Measurements from ENCODE around the gene SMIM12.
A peak's percentile ranks its signal among the peaks of the same experiment; 100 is the strongest.

The SMIM12 gene, protein sequence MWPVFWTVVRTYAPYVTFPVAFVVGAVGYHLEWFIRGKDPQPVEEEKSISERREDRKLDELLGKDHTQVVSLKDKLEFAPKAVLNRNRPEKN

DNA sequence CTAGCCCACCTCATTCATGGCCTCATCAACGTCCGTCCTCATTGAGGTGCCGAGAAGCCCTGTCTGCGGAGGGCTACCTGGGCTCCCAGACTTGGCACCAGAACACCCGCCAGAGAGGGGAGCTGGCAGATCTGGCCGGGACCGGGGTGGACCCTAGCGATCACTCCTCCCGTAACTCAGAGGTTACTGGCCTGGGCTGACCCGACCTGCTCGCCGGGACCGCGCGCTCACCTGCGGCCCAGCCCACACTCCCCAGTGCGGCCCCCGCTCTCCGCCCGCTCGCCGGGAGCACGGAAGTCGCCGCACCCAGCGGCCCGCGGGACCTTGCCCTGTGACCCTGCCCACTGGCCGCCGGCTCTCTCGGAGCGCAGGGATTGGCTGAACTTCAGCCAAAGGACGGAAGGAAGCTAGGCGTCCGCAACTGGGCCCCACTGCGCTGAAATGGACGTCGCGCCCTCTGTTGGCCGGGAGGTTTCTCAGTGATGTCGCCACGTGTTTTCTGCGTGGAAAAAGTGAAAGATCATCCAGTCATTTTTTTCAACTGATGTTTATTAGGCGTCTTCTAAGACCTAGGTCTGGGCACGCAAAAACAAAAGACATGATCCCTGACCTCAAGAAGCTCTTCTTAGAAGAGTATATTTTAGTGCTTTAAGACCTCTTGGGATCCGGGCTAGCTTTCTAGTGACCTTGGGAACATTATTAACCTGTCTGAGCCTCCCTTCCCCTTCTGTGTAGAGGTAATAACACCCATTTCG lies at the start of gene SMIM12:
TSS of gene SMIM12 (minus strand) at position 304 of the 755 bp plus-strand sequence. CDS start 3,772 bp downstream, outside the sequence.
- DNase-seq (ENCODE audit: low read depth) = peak; percentile 83

DNA sequence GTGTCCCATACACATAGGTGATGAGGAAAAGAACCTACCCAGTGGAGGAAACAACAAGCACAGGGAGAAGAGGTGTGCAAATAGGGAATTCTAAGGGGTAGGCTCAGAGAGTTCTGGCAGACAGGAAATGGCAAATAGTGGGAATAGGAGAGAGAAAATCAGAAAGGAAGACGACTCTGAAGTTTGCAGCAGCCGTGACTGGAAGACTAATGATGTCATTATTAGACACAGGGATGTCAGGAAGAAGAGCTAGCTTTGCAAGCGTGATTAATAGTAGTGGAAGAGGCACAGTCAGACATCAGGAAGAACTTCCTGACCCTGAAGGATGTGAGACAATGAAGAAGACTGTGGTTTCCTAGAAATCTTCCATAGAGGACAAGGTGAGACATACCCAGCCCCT lies 48.8 kb upstream of the SMIM12 start:
- no peak for DNase-seq (ENCODE audit: low read depth)

DNA sequence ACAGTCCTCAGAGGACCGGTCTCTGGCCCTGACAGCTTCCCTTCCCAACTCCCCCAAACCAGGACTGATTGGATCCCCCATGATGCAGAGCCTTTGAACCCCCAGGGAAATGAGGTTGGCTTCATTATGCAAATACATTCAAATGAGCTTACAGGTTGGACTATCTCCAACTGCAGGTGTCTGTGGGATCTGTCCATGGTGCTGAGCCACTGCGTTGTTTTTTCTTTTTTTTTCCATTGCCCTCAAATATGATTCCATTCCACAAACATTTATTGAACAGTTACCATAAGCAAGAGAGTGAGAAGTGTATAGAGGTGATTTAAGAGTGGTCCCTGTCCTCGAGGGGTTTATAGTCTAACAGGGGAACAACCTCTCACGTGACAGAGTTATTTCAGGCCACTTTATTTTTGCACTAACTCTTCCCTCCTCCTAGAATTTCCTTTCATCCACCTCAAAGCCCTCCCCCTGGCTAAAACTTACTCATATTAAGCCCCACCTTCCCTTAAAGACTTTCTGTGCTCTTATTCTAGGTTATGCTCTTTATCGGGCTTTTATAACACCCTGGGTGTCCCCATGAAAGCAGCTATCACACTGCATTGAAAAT lies 48.0 kb upstream of the SMIM12 start:
- no peak for DNase-seq (ENCODE audit: low read depth)

DNA sequence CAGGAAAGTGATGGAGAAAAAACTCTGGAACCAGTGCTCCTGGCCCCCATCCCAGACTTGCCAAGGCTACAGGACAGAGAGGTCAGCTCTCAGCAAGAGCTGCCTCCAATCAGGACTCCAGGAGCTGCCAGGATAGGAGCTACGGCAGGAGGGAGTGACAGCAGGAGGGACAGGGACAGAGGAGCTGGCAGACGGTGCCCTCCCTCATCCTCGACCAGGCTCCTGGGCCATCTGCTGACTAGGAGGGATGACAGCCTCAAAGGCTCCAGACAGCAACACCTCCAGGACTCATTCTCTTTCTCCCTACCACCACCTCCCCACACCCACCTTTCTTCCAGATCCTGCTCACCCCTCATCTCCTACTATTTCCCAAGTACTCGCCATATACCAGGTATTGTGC lies 47.2 kb upstream of the SMIM12 start:
- no peak for DNase-seq (ENCODE audit: low read depth)

DNA sequence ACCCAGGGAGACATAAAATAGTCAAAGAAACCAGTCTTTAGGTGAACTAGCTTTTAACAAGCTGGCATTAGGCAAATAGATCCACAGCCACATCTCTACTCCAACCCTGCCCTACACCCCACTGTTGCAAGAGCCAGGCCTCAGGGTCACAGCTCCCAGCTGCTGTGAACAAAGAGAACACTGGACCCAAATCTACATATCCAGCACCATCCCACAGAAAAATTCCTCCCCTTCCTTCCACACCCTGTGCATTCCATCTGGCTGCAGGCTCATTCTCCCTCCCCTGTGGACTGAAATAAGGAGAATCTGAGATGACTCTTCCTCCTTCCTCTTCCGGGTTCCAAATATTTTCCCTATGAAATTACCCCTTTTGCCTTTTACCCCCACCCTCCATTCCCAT lies 46.7 kb upstream of the SMIM12 start:
- no peak for DNase-seq (ENCODE audit: low read depth)

DNA sequence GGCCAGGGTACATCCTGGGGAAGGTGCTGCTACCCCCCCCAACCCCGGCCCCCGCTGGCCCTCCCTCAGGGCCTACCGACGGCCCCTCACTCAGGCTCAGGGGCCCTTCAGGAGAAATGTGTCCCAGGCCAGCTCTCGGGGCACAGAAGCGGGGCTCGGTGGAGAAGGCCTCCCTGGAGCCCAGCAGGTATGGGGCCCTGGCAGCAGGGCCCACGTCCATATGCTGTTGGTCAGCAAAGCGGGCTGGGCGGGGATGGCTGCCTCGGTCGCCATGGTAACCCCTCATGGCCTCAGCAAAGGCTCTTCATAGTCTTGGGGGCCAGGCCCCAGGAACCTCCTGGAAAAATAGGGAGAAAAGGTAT lies 45.5 kb upstream of the SMIM12 start:
- DNase-seq (ENCODE audit: low read depth) = no peak

DNA sequence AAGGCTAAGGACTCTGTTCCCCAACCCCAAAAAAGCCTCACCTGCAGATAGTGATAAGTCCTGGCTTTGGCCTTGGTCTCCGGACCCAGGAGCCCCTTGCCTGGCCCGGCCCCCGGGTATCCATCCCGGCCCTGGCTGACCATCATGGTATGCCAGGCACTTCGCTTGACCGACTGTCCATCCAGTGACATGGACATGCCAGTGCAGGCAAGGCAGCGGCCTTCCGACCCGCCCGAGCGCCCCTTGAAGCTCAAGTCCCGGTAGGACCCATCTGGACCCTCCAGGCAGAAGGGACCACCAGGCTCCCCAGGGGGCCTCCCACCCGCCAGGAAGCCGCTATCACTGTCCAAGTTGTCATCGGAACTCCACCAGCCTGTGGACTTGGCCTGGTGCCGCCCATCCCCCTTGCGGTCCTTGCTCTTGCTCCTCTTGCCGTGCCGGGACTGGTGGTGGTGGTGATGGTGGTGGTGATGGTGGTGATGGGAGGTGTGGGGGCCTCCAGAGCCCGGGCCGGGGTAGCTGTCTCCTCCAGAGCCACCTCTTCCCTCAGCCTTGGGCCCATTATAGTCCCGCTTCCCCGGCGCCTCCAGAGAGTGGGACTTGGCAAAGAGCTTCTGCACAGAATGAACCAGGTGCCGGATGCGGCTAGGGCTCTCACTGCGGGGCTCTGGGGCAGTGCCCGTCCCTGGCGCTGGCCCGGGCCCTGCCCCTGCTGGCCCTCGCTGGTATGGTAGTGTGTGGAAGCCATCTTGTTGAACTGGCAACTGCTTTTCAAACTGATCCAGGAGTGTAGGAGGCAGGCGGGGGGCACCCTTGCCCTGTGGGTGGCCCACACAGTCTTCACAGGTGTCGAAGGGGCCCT lies 44.9 kb upstream of the SMIM12 start:
- no peak for DNase-seq (ENCODE audit: low read depth)

DNA sequence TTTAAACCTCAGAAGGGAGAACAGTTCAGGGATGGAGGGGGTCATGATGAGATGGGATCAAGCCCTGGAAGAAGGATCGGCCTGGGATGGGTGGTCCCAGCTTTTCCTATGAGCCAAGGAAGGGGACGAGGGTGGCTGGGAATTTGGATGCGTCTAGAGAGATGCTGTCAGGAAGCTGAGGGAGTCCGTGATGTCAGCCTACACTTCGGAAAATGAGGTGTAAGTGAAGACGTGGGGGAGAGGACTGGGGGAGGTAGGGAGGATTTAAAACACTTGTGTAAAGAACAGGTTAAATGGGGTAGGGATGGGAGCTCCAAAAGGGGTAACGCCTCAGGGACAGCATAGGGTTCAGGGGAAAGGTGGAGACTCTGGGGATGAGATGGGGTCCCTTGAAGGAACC lies 42.4 kb upstream of the SMIM12 start:
- no peak for DNase-seq (ENCODE audit: low read depth)

DNA sequence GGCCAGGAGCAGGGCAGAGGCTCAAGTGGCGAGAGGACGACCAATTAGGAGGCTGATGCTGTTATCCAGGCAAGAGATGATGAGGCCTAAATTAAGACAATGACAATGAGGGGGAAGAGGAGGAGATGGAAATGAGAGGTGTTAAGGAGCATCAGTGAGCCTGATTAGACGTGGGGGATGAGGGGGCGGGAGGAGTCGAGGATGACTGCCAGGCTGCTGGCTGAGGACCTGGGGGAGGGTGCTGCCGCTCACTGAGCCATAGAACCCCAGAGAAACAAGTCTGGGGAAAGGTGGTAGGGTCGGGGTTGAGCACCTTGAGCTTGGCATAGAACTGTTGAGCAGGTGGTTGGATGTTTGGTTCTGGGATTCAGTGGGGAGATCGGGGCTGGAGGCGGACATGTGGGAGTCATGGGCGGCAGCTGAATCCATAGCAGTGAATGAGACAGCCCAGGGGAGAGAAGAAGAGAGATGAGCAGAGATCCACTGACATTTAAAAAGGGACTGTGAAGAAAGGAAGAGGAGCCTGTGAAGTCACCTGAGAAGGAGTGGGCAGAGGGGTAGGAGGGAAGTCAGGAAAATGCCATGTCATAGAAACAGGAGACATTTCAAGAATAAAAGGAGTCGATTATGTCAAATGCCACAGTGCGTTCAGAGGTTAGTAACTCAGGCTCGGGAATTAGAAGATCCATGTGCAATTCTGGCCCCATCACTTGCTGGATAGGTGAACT lies 41.4 kb upstream of the SMIM12 start:
- no peak for DNase-seq (ENCODE audit: low read depth)

DNA sequence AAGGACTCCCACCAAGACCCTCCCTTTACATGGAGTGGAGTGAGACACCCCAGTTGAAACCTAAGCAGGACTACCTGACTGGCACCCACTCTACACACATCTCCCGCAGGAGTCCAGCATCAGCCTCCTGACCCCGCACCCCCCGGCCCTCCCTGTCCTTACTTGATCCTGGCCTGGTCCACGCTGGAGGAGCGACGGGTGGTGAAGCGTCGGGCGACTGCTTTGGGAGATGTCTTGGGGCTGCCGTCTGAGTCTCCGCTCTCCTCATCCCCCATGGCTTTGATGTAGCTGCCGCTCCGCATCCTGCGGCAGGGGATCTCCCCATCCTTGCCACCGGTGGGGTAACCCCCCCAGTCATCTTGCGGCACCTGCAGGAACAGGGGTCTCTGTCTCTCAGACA lies 40.4 kb upstream of the SMIM12 start:
- DNase-seq (ENCODE audit: low read depth) = no peak

DNA sequence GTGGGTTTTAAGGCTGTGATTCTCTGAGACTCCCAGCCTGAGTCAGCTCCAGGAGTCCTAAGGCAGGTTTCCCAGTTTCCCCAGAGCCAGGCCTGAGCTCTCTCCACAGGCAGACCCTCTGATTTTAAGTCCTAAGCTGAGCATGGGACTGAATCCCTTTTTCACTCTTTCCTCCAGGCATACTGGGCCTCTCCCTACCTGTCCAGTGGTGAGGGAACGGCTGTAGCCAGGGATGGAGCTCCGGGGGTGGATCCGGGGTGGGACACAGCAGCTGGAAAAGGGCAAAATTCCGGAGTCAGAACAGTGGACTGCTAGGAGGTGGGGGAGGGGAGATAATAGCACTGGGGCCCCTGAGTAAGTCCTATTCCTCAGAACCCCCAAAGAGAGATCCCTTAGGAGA lies 39.9 kb upstream of the SMIM12 start:
- DNase-seq (ENCODE audit: low read depth) = no peak

DNA sequence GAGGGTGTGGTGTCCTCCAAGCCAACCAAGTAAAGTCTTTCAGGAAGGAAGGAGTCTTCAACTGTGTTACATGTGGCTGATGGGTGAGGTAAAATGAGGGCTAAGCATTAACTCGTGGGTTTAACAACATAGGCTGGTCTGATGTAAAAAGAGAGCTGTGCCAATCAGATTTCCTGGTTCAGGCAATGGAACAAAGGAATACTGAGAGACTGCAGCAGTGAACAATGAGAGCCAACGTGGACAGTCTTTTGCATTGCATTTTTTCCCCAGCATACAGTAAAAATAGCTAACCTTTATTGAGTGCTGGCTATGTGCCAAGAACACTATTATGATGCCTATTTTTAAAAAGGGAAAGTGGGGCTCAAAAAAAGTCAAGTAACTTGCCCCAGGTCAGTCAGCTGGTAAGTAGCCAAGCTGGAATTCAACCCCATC lies 38.8 kb upstream of the SMIM12 start:
- no peak for DNase-seq (ENCODE audit: low read depth)

DNA sequence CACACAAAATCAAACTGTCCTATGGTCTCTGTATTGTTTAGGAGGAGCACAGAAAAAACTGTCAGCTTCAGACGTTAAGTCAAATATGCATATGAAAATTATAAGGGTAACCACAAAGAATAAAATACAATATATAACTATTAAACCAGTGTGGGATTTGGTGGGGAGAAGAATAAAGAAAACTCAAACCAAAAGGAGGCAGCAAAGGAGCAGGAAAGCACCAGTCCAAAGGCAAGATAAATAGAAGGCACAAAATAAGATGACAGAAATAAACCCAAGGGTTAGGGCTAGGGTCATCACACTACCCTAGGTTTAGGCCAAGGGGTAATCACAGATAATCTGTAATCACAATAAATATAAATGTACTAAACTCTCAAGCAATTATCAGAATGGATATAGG lies 37.1 kb upstream of the SMIM12 start:
- DNase-seq (ENCODE audit: low read depth) = no peak

DNA sequence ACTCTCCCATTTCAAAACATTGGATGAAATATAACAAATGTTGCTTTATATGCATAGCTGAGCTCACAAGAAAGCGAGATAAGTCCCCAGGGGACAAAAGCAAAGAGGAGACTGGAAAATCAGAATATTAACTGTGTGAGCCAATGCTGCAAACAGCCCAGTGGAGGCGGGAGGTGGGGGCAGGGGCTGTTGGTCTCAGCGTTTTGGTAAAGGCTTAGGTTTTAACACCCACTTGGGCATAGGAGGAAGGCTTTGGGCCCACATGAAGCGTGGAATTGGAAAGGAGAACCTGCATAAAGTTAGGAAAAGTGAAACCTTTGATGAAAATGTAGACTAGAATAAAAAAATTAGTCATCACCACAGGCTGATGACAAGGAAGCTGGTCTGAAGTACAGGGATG lies 30.2 kb upstream of the SMIM12 start:
- DNase-seq (ENCODE audit: low read depth) = no peak

DNA sequence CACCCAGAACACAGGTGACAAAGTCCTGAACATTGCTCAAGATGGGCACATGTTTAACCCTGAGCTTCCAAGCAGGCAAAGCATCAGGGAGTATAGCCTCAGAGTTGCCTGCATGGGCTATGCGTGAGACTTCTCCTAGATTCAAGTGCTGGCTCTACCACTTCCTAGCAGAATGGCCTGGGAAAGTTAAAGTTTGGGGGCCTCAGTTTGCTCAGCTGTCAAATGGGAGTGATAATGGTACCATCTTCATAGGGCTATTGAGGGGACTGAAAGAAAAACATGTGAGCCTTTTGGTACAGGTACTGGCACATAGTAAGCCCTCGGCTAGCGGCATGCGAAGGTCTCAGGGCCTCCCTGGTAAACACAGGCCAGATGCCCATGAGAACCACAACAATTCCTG lies 28.0 kb upstream of the SMIM12 start:
- DNase-seq (ENCODE audit: low read depth) = no peak

DNA sequence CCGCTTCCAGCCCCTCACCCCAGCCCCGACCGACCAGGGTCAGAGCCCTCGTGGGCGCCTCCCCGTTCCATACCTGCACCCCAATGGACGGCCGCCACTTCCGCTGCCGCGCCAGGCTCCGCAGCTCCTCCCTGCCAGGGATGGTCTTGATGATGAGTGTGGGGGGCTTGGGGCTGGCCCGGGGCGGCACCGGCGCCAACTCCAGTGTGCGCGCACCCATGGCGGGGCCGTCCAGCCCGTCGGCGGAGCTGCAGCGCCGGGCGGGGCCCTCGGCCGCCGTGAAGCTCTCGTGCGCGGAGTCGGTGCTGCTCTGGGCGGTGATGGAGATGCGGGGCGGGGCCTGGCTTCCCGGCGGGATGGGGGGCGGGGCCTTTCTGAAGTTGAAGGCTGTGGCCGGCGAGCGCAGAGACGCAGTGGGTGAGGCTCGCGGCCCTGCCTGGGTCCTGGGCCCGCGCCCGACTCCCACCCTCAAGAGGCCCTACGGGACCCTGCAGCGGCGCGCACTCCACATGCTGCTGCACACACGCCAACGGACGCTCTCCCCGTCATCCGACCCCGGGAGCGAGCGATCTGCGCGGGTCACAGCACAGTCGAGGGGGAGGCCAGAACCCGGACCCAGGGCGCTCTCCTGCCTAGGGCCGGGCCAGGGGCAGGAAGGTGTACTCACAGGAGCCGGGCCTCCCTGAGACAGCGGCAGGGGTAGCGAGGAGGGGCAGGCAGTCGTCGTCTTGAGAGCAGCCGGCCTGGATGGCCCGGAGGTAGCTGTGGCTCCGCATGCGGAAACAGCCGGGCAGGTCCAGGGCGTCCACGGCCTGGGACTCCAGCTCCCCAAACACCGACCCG lies 26.1 kb upstream of the SMIM12 start:
- DNase-seq (ENCODE audit: low read depth) = peak; percentile 40

DNA sequence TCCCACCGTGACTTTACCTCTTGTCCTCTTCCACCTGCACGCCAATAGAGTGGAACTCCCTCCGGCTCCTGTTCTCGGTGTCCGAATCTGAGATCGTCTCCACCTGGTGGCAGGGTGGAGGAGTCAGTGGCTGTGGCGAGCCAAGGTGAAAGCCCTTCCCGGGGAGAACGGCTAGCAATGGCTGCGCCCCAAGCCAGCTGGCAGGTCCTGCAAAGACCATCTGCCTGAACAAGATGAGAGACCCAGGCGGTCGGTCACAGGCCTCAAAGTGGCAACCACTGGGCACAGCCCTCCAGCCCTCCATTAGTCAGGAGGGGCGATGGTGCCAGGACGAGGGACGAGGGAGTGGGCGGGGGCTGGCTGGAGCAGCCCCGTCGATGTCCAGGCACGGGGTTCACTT lies 25.4 kb upstream of the SMIM12 start:
- no peak for DNase-seq (ENCODE audit: low read depth)

DNA sequence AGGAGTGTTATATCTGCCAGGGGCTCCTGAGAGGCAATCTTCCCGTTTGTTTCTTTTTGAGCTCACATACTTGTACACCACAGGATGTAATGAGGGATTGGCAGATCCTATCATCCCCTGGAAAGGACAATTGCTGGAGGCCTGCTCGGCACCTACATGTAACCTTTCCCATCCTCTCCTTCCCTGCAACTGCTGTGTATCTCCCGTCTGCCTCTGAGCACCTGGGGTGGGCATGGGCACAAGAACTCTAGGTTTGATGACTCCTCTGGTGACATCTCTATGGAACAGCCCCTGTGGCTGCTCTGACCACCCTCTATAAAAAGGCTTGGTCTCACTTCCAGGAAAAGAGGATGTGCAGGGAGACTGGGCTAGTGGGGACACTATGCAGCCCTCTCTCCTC lies 25.0 kb upstream of the SMIM12 start:
- no peak for DNase-seq (ENCODE audit: low read depth)

DNA sequence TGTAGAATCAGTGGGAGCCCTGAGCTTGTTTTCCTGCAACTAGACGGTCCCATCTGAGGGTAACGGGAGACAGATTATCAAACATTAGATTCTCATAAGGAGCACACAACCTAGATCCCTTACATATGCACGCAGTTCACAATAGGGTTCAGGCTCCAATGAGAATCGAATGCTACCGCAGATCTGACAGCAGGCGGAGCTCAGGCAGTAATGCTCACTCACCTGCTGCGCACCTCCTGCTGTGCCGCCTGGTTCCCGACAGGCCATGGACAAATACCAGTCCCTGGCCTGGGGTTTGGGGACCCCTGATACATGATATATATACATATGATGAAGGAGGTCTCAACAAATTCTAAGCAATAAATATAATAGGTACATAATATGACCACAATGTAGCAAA lies 19.7 kb upstream of the SMIM12 start:
- no peak for DNase-seq (ENCODE audit: low read depth)

DNA sequence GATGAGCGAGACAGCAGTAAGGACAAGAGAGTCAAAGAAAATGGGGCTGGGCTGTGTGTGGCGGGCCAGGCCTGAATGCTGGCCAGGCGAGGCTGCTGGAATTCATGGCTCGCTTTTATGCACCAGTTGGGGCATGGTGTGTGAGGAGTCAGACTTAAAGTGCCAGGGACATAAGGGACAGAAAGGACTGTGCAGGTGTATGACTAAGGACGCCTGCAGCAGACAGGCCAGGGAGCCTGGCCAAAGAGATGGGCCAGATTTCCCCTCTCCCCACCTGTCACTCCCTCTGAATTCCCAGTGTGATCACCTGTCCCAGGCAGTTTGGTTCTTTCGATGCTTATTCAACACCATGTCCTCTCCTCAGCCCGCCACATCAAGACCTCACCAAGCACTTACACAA lies 16.9 kb upstream of the SMIM12 start:
- DNase-seq (ENCODE audit: low read depth) = no peak

DNA sequence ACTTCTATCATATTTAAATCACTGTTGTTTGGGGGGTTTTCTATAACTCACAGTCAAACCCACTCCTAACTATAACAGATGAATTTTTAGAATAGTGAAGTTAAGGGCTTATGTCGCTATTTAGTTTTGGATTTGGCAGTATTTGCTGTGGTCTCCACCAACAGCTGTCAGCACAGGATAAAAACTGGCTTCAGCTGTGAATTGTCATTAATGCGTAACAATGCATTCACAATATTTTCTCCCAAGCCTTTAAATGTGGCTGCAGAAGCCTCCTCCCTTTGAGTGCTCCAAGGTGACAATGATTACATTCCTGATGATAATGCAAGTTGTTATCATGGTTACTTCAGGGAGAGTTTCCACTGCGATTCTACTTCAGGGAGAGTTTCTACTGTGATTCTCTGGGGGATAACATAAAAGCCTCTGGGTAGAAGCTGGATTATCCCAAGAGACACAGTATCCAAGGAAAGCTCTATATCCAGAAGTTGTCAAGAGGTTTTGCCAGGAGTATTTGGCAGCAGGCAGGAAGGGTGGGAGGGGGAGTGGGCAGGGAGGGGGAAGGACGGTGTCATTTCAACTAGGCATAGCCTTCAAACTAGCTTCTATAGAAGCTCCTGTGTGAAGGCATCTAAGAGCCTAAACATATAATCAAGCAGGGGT lies 14.9 kb upstream of the SMIM12 start:
- no peak for DNase-seq (ENCODE audit: low read depth)

Data from stimulated activated CD8-positive, alpha-beta memory T cell treated with anti-CD3 and anti-CD28 coated beads, Interleukin-12 subunit alpha, Interleukin-12 subunit beta, amount 100 ng/mL, for 4 hours (primary cell).